ENCODE data around the gene CXCL3.
"Not testable (repeated sequence)": the region's sequence is repeated elsewhere in the genome, so short reads cannot be mapped to it uniquely, and the experiment has no call there.

- TF ChIP-seq MAX (CRISPR knock-in tag; IDR thresholded peaks at IDR 0.05); POLR2AphosphoS2 (IDR thresholded peaks at IDR 0.05; ENCODE audit: low read length); KLF6 (CRISPR knock-in tag; IDR thresholded peaks at IDR 0.05; ENCODE audit: borderline replicate concordance); PRMT5 (CRISPR knock-in tag; IDR thresholded peaks at IDR 0.05); ZNF449 (CRISPR knock-in tag; IDR thresholded peaks at IDR 0.05); MEF2A (IDR thresholded peaks at IDR 0.05; ENCODE audit: control insufficient read depth, low read depth, low read length); SIN3B (IDR thresholded peaks at IDR 0.05; ENCODE audit: low read depth); POLR2A (conservative IDR thresholded peaks at IDR 0.05); RBM14 (IDR thresholded peaks at IDR 0.05; ENCODE audit: borderline replicate concordance, insufficient read depth, low read depth, low read length); ZNF778 (CRISPR knock-in tag; IDR thresholded peaks at IDR 0.05): not testable (repeated sequence)
- TF ChIP-seq, protein P1, sequence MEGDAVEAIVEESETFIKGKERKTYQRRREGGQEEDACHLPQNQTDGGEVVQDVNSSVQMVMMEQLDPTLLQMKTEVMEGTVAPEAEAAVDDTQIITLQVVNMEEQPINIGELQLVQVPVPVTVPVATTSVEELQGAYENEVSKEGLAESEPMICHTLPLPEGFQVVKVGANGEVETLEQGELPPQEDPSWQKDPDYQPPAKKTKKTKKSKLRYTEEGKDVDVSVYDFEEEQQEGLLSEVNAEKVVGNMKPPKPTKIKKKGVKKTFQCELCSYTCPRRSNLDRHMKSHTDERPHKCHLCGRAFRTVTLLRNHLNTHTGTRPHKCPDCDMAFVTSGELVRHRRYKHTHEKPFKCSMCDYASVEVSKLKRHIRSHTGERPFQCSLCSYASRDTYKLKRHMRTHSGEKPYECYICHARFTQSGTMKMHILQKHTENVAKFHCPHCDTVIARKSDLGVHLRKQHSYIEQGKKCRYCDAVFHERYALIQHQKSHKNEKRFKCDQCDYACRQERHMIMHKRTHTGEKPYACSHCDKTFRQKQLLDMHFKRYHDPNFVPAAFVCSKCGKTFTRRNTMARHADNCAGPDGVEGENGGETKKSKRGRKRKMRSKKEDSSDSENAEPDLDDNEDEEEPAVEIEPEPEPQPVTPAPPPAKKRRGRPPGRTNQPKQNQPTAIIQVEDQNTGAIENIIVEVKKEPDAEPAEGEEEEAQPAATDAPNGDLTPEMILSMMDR (IDR thresholded peaks at IDR 0.05 in 2 of 3, conservative IDR thresholded peaks at IDR 0.05 in 1 of 3; ENCODE audit: insufficient read depth in 2 of 3, low read depth in 1 of 3, low read length in 3 of 3): not testable (repeated sequence)
- TF ChIP-seq, protein P2, sequence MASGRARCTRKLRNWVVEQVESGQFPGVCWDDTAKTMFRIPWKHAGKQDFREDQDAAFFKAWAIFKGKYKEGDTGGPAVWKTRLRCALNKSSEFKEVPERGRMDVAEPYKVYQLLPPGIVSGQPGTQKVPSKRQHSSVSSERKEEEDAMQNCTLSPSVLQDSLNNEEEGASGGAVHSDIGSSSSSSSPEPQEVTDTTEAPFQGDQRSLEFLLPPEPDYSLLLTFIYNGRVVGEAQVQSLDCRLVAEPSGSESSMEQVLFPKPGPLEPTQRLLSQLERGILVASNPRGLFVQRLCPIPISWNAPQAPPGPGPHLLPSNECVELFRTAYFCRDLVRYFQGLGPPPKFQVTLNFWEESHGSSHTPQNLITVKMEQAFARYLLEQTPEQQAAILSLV (tag; IDR thresholded peaks at IDR 0.05): not testable (repeated sequence)
Measured at GRCh38 chr4:74080351-74080750, 41.9 kb upstream of the CXCL3 start.

All from K562 (cell line).